MCF 10A (cell line): Measurements from ENCODE around the gene C11orf86. TPM values are rescaled to one million over a fixed set of nuclear protein-coding genes. Genes with fewer than 3 reads are reported as not detected.

ENCODE experiments used
- BruUV-seq: library from RNA; stranded (reverse); fragments of 400-500 nt; replicated peaks from 2 replicates; lab custom pipeline; 2021; lab: Mats Ljungman, UMichigan
- CTCF ChIA-PET: fragments of 300-600 bp; sonication (Branson Sonifier 250); formaldehyde crosslinking; extraction: SDS; loops from one replicate; lab custom pipeline; 2021; ENCODE audit warnings: antibody characterized with exemption, inconsistent platforms; lab: Yijun Ruan, JAX
- POLR2A ChIA-PET: fragments of 300-600, 350-650 bp; sonication (Branson Sonifier 250); formaldehyde crosslinking; extraction: SDS; loops from one replicate; lab custom pipeline; 2020; ENCODE audit warnings: antibody characterized with exemption, inconsistent platforms; lab: Yijun Ruan, JAX
- DNase-seq: peaks from one replicate; pipeline ENCODE4 v3.0.0-alpha.2; 2018; ENCODE audit not compliant: unreplicated experiment
- H3K27ac Mint-ChIP-seq: one replicate; pipeline ENCODE4 v1.8.0; 2022; ENCODE audit warnings: mild to moderate bottlenecking, low read depth, mixed read lengths; ENCODE audit not compliant: unreplicated experiment
- H3K27me3 Mint-ChIP-seq: one replicate; pipeline ENCODE4 v1.8.0; 2022; ENCODE audit warnings: mixed read lengths; ENCODE audit not compliant: insufficient read depth, unreplicated experiment
- H3K36me3 Mint-ChIP-seq: one replicate; pipeline ENCODE4 v1.8.0; 2022; ENCODE audit warnings: mild to moderate bottlenecking, moderate library complexity, mixed read lengths; ENCODE audit not compliant: insufficient read depth, unreplicated experiment
- H3K4me1 Mint-ChIP-seq: one replicate; pipeline ENCODE4 v1.8.0; 2022; ENCODE audit warnings: mixed read lengths; ENCODE audit not compliant: insufficient read depth, unreplicated experiment
- H3K4me3 Mint-ChIP-seq: one replicate; pipeline ENCODE4 v1.8.0; 2022; ENCODE audit warnings: mild to moderate bottlenecking, moderate library complexity, mixed read lengths; ENCODE audit not compliant: unreplicated experiment
- H3K9me3 Mint-ChIP-seq: one replicate; pipeline ENCODE4 v1.8.0; 2022; ENCODE audit warnings: mixed read lengths; ENCODE audit not compliant: unreplicated experiment
- CTCF ChIP-seq: fragments of 200-600 bp; IDR thresholded peaks from one replicate; pipeline ENCODE4 v1.8.0; 2022; ENCODE audit warnings: antibody characterized with exemption, mild to moderate bottlenecking; ENCODE audit not compliant: unreplicated experiment
- intact Hi-C: fragments of 100-400 bp; cut with micrococcal nuclease; formaldehyde crosslinking; loops from 2 replicates; pipeline ENCODE4 v1.14.1; 2022
- total RNA-seq: library from RNA; stranded (reverse); gene quantifications from 2 replicates; pipeline ENCODE4 v1.2.3, GENCODE V29; 2022

The C11orf86 gene
- total RNA-seq, 1 experiment from 2014 or later, result not detected

GRCh38 chr11:66953081-66953833 lies 21.8 kb upstream of the C11orf86 start:
- CTCF ChIA-PET, result interaction anchor here (0.6 kb wide), 1 partner anchor 495 kb away, joined by 3 read pairs; no protein-coding TSS in a partner anchor
- peaks cover 26% of the 10 kb centered on the region for H3K36me3 Mint-ChIP-seq
- TF ChIP-seq CTCF, result no peak
- intact Hi-C loops, result no loop called here
- no peak overlapping the region for H3K4me3 Mint-ChIP-seq
- H3K27ac Mint-ChIP-seq, result no peak overlapping the region
- POLR2A ChIA-PET, result interaction anchor here (0.8 to 1.8 kb wide), 2 partner anchors 17 to 97 kb away, joined by 3 read pairs; no protein-coding TSS in a partner anchor
- H3K9me3 Mint-ChIP-seq, result no peaks in the 10 kb centered on the region
- H3K4me1 Mint-ChIP-seq, result peaks cover 33% of the 10 kb centered on the region
- no peaks in the 10 kb centered on the region for H3K27me3 Mint-ChIP-seq
- no TSS peak for BruUV-seq
- DNase-seq, result no peak

- peaks cover 13% of the 10 kb centered on the region for H3K36me3 Mint-ChIP-seq
- H3K4me1 Mint-ChIP-seq, result peaks cover 30% of the 10 kb centered on the region
- peak; percentile 77 for DNase-seq
- ChIA-PET CTCF (interaction anchor here (0.6 to 1.6 kb wide), 4 partner anchors 19 to 113 kb away, joined by 3 to 7 read pairs (median 4); no protein-coding TSS in a partner anchor), POLR2A (interaction anchor here (0.6 to 5.0 kb wide), 13 partner anchors 13 to 113 kb away, joined by 3 to 74 read pairs (median 12); partner anchors contain the start of genes RCE1 and RHOD)
- H3K27me3 Mint-ChIP-seq, result no peaks in the 10 kb centered on the region
- intact Hi-C loops, result loop anchor here (2.0 to 5.0 kb wide), 3 partner anchors 64 to 114 kb away; partner anchors contain the start of gene RCE1
- TF ChIP-seq CTCF, result no peak
- peak overlapping the region; percentile 40 for H3K27ac Mint-ChIP-seq
- BruUV-seq, result TSS peak; percentile 58
- H3K4me3 Mint-ChIP-seq, result peak overlapping the region; percentile 65
- H3K9me3 Mint-ChIP-seq, result no peaks in the 10 kb centered on the region
Observed at GRCh38 chr11:66956689-66957290, 18.3 kb upstream of the C11orf86 start.

GRCh38 chr11:66957971-66958231 lies 17.2 kb upstream of the C11orf86 start:
- no TSS peak for BruUV-seq
- Mint-ChIP-seq H3K4me3 (peak overlapping the region; percentile 65), H3K27me3 (no peaks in the 10 kb centered on the region), H3K9me3 (no peaks in the 10 kb centered on the region), H3K4me1 (peaks cover 30% of the 10 kb centered on the region), H3K27ac (no peak overlapping the region), H3K36me3 (peaks cover 13% of the 10 kb centered on the region)
- intact Hi-C loops, result loop anchor here (1.0 to 5.0 kb wide), 4 partner anchors 66 to 116 kb away; partner anchors contain the start of gene RCE1
- no peak for TF ChIP-seq CTCF
- ChIA-PET POLR2A (interaction anchor here (0.9 to 5.0 kb wide), 17 partner anchors 8 to 215 kb away, joined by 3 to 74 read pairs (median 7); partner anchors contain the start of genes RCE1 and RHOD), CTCF (interaction anchor here (1.5 to 1.6 kb wide), 2 partner anchors 18 to 22 kb away, joined by 4 to 7 read pairs; no protein-coding TSS in a partner anchor)
- DNase-seq, result no peak
